ENCODE data around the gene DOP1B.

DOP1B gene

DNA sequence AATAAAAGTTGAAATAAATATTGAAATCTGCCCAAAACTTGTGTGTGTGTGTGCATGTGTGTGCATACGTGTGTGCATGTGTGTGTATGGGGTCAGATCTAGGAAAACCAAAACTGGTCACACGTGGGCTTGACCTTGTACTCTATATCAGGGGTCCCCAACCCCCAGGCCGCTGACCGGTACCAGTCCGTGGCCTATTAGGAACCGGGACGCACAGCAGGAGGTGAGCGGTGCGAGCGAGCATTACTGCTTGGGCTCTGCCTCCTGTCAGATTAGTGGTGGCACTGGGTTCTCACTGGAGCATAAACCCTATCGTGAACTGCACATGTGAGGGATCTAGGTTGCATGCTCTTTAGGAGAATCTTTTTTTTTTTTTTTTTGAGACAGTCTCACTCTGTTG lies 8.7 kb downstream of the DOP1B start:
- TF ChIP-seq Cebpa-rat (IDR thresholded peaks at IDR 0.05), result no peak
- Histone ChIP-seq H3K9ac (no peak overlapping the region), H3K27ac (no peak overlapping the region), H3K4me2 (no peak overlapping the region), H3K9me3 (replicated peaks in 1 of 11) (no peaks in the 10 kb centered on the region), H3K4me3 (no peak overlapping the region), H3K4me1 (peaks cover 0 to 24% (median 9%) of the 10 kb centered on the region in 10 experiments; a peak in 15 of 20 replicates), H4K20me1 (peaks cover 0 to 8% (median 0%) of the 10 kb centered on the region in 11 experiments; a peak in 3 of 22 replicates), H3K36me3 (peaks cover 33 to 48% (median 38%) of the 10 kb centered on the region in 11 experiments; a peak in 21 of 22 replicates), H3K27me3 (no peaks in the 10 kb centered on the region)

DNA sequence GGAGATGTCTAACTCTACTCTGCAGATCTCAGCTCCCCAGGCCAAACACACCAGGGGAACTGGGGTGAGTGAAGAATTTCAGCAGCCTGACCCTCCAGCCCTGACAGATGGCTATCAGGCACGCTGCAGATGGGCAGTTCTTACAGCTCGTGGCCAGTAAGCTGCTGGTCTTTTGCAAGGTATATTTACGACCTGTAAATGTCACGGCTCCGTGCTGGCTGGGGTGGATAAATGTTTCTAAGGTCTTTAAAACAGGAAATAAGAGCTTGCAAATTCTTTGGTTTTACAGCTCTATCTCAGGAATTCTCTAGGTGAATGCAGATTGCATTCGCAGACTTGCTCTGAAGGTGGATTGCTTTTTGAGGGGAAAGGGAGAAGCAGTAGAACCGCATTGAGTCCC lies 10.1 kb downstream of the DOP1B start:
- H3K9ac ChIP-seq, result no peak overlapping the region
- H3K36me3 ChIP-seq, result peaks cover 33 to 48% (median 38%) of the 10 kb centered on the region in 11 experiments; a peak in 21 of 22 replicates
- H3K4me1 ChIP-seq, result peaks cover 3 to 33% (median 14%) of the 10 kb centered on the region in 10 experiments; a peak in 17 of 20 replicates
- H3K4me3 ChIP-seq, result no peak overlapping the region
- H4K20me1 ChIP-seq, result peaks cover 0 to 8% (median 0%) of the 10 kb centered on the region in 11 experiments; a peak in 3 of 22 replicates
- no peaks in the 10 kb centered on the region for H3K27me3 ChIP-seq
- H3K9me3 ChIP-seq (replicated peaks in 1 of 11), result no peaks in the 10 kb centered on the region
- no peak for TF ChIP-seq Cebpa-rat (IDR thresholded peaks at IDR 0.05)
- no peak overlapping the region for H3K27ac ChIP-seq
- no peak overlapping the region for H3K4me2 ChIP-seq

DNA sequence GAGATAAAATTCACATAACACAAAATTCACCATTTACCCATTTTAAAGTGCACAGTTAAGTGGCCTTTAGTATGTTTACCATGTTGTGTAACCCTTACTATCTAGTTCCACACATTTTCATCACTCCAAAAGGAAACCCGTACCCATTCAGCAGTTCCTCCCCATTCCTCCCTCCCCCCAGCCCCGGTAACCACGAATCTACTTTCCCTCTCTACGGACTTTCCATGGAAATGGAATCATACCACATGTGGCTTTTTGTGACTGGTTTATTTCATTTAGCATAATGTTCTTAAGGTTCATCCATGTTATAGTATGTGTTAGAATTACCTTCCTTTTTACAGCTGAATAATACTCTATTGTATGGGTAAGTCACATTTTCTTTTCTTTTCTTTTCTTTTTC lies 10.9 kb downstream of the DOP1B start:
- H3K9ac ChIP-seq, result no peak overlapping the region
- H3K27ac ChIP-seq, result no peak overlapping the region

DNA sequence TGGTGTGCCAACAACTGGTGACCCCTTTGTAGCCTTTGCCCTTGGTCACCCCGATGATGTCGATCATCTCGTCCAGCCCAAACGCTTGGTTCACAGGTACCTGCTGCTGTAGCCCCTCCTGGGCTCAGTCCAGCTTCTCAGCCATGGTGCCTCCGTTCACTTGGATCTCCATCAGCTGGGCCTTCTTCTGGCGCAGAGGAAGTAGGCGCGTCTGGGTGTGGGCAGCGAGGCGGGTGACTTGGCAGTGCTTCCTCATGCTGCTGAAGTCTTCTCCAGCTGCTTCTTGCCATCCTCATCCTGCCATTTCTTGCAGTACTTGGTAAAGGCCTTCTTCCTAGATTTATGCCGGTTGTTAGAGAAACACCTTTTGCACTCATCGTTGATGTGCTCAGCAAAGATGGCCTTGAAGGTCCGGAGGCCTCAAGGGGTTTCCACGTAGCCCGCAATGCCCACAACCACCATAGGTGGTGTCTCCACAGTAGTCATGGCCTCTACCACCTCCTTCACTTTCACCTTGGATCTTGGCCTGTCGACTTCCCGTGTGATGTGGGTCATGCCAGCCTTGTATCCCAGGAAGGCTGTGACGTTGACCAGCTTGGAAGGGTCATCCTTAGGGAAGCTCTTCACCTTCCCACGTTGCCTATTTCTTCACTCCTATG lies 13.0 kb downstream of the DOP1B start:
- H3K4me3 ChIP-seq, result no peak overlapping the region

More for the DNA sequence above, 10.9 kb downstream of the DOP1B start:
- peaks cover 0 to 8% (median 0%) of the 10 kb centered on the region in 11 experiments; a peak in 3 of 22 replicates for H4K20me1 ChIP-seq
- no peak overlapping the region for H3K4me3 ChIP-seq
- no peaks in the 10 kb centered on the region for H3K27me3 ChIP-seq
- H3K9me3 ChIP-seq (replicated peaks in 1 of 11), result no peaks in the 10 kb centered on the region
- TF ChIP-seq Cebpa-rat (IDR thresholded peaks at IDR 0.05), result no peak
- peaks cover 6 to 41% (median 21%) of the 10 kb centered on the region in 10 experiments; a peak in 17 of 20 replicates for H3K4me1 ChIP-seq
- peaks cover 33 to 48% (median 38%) of the 10 kb centered on the region in 11 experiments; a peak in 21 of 22 replicates for H3K36me3 ChIP-seq
- H3K4me2 ChIP-seq, result no peak overlapping the region

DNA sequence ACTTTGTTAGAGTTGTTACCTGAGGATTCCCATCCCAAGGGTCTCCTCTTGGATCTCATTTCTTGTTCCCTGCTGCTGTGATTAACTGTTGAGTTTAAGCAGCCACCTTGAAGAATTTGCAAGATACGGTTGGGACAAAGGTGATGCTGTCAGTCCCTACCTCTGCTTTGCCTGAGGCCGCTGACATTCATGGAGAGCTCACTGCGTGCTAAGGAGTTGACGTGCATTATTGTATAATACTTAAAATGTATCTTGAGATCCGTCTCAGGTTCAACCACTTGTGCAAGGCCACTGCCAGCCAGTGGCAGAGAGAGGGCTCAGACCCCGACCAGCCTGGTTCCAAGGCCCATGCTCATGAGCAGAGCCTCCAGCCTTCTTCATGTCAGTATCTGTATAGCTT lies 14.2 kb downstream of the DOP1B start:
- no peak overlapping the region for H3K27ac ChIP-seq
- no peak for TF ChIP-seq Cebpa-rat (IDR thresholded peaks at IDR 0.05)
- no peak overlapping the region for H3K9ac ChIP-seq
- no peak overlapping the region for H3K4me3 ChIP-seq
- peaks cover 7 to 46% (median 23%) of the 10 kb centered on the region in 10 experiments for H3K4me1 ChIP-seq
- H3K9me3 ChIP-seq (replicated peaks in 1 of 11), result no peaks in the 10 kb centered on the region
- H3K36me3 ChIP-seq, result peaks cover 25 to 45% (median 33%) of the 10 kb centered on the region in 11 experiments; a peak in 21 of 22 replicates
- H3K4me2 ChIP-seq, result no peak overlapping the region; a peak in 1 of 22 replicates
- H4K20me1 ChIP-seq, result no peaks in the 10 kb centered on the region
- H3K27me3 ChIP-seq, result no peaks in the 10 kb centered on the region

More for the DNA sequence above, 13.0 kb downstream of the DOP1B start:
- H4K20me1 ChIP-seq, result no peaks in the 10 kb centered on the region
- H3K36me3 ChIP-seq, result peaks cover 33 to 48% (median 38%) of the 10 kb centered on the region in 11 experiments; a peak in 21 of 22 replicates
- H3K27ac ChIP-seq, result no peak overlapping the region
- no peaks in the 10 kb centered on the region for H3K9me3 ChIP-seq (replicated peaks in 1 of 11)
- H3K4me1 ChIP-seq, result peaks cover 7 to 46% (median 23%) of the 10 kb centered on the region in 10 experiments
- no peaks in the 10 kb centered on the region for H3K27me3 ChIP-seq
- H3K9ac ChIP-seq, result no peak overlapping the region
- peak overlapping the region in 1 of 11 experiments; percentile 21; a peak in 3 of 22 replicates for H3K4me2 ChIP-seq
- TF ChIP-seq Cebpa-rat (IDR thresholded peaks at IDR 0.05), result no peak

DNA sequence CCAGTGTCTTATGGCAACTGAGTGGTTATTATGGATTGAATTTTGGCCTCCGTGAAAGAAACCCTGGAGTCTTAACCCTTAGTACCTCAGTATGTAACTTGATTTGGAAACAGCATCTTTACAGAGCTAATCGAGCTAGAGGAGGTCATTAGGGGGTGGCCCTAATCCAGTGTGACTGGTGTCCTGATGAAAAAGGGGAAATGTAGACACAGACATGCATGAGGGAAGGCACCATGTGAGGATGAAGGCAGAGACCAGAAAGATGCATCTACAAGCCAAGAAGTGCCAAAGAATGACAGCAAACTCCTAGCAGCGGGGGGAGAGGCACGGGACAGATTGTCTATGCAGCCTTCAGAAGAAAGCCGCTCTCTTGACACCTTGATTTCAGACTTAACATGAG lies 14.7 kb downstream of the DOP1B start:
- Histone ChIP-seq H3K4me2 (peak overlapping the region in 5 of 11 experiments; percentile 56 to 78 (median 68); a peak in 10 of 22 replicates), H3K27ac (no peak overlapping the region), H3K4me3 (no peak overlapping the region), H4K20me1 (no peaks in the 10 kb centered on the region), H3K4me1 (peaks cover 7 to 46% (median 23%) of the 10 kb centered on the region in 10 experiments), H3K36me3 (peaks cover 20 to 40% (median 29%) of the 10 kb centered on the region in 11 experiments; a peak in 21 of 22 replicates), H3K9me3 (replicated peaks in 1 of 11) (no peaks in the 10 kb centered on the region), H3K27me3 (no peaks in the 10 kb centered on the region), H3K9ac (peak overlapping the region in 2 of 11 experiments; percentile 8 to 14; a peak in 1 of 22 replicates)
- no peak for TF ChIP-seq Cebpa-rat (IDR thresholded peaks at IDR 0.05)

DNA sequence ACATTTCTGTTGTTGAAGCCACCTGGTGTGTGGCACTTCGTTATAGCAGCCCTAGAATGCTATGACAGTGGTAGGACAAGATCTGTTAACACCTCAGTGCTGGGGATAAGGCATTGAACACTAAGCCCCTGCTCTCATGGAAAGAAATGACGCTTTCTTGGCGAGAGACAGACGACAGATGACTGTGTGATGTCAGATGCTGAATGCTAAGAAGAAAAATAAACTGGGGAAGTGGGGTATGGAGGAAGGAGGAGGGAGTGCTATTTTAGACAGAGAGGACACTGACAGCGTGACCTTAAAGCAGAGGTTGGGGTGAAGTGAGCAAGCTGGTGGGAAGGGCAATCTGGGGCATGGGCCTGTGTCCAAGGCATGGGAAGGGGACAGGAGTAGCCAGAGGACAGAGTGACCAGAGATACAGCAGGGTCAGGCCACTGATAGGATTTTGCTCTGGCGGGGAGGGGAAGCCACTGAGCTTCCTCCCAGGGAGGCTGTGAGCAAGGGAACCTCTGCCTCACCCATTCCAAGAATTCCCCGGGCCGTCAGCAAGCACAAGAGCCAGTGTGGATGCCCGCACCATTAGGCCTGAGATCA lies 15.2 kb downstream of the DOP1B start:
- H3K4me1 ChIP-seq, result peaks cover 7 to 46% (median 23%) of the 10 kb centered on the region in 10 experiments
- peak overlapping the region in 6 of 11 experiments; percentile 18 to 78 (median 64); a peak in 11 of 22 replicates for H3K4me2 ChIP-seq
- peaks cover 18 to 35% (median 24%) of the 10 kb centered on the region in 11 experiments; a peak in 21 of 22 replicates for H3K36me3 ChIP-seq
- peak overlapping the region in 1 of 11 experiments; percentile 6; a peak in 2 of 22 replicates for H3K27ac ChIP-seq
- H3K9ac ChIP-seq, result peak overlapping the region in 2 of 11 experiments; percentile 8 to 14; a peak in 1 of 22 replicates
- H3K27me3 ChIP-seq, result no peaks in the 10 kb centered on the region
- no peak for TF ChIP-seq Cebpa-rat (IDR thresholded peaks at IDR 0.05)
- no peaks in the 10 kb centered on the region for H3K9me3 ChIP-seq (replicated peaks in 1 of 11)
- no peaks in the 10 kb centered on the region for H4K20me1 ChIP-seq
- H3K4me3 ChIP-seq, result no peak overlapping the region

DNA sequence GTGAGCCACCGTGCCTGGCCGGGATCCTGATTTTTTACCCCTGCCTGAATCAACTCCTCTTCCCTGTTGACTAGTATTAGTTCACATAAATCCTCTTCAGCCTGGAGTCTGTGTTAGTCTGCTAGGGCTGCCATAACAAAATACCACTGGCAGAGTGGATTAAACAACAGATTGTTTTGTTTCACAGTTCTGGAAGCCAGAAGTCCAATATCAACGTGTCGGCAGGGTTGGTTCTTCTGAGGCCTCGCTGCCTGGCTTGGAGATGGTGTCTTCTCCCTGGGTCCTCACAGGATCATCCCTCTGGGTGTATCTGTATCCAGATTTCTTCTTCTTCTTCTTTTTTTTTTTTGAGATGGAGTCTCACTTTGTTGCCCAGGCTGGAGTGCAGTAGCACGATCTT lies 18.2 kb downstream of the DOP1B start:
- H3K9ac ChIP-seq, result no peak overlapping the region
- H3K36me3 ChIP-seq, result peaks cover 0 to 19% (median 7%) of the 10 kb centered on the region in 11 experiments; a peak in 12 of 22 replicates
- no peak overlapping the region for H3K27ac ChIP-seq
- peaks cover 7 to 59% (median 25%) of the 10 kb centered on the region in 10 experiments for H3K4me1 ChIP-seq
- no peak overlapping the region for H3K4me2 ChIP-seq
- H3K4me3 ChIP-seq, result no peak overlapping the region
- no peak for TF ChIP-seq Cebpa-rat (IDR thresholded peaks at IDR 0.05)
- H4K20me1 ChIP-seq, result no peaks in the 10 kb centered on the region
- H3K27me3 ChIP-seq, result no peaks in the 10 kb centered on the region
- H3K9me3 ChIP-seq (replicated peaks in 1 of 11), result peaks cover 0 to 11% (median 8%) of the 10 kb centered on the region in 11 experiments; a peak in 14 of 22 replicates

All from BLaER1 treated with 17β-estradiol and CSF1 and Interleukin-3, amounts not matched to agents 10 nM and 100 nM (cell line).